Endothelial cell (in vitro differentiated cells): ENCODE data around the gene GALNT14. TPM values are rescaled to one million over a fixed set of nuclear protein-coding genes. Genes with fewer than 3 reads are reported as not detected.

Experiments
- DNase-seq: peaks from one replicate; pipeline ENCODE4 v3.0.0; 2021; ENCODE audit warnings: low spot score
- H3K27ac Mint-ChIP-seq: one replicate; pipeline ENCODE4 v1.8.0; 2021; ENCODE audit warnings: mixed read lengths, inconsistent platforms; ENCODE audit not compliant: unreplicated experiment
- H3K27me3 Mint-ChIP-seq: one replicate; pipeline ENCODE4 v1.8.0; 2021; ENCODE audit warnings: mild to moderate bottlenecking, moderate library complexity, mixed read lengths, inconsistent platforms; ENCODE audit not compliant: unreplicated experiment
- H3K36me3 Mint-ChIP-seq: one replicate; pipeline ENCODE4 v1.8.0; 2021; ENCODE audit warnings: mild to moderate bottlenecking, low read depth, mixed read lengths, inconsistent platforms; ENCODE audit not compliant: unreplicated experiment
- H3K4me1 Mint-ChIP-seq: one replicate; pipeline ENCODE4 v1.8.0; 2021; ENCODE audit warnings: mild to moderate bottlenecking, mixed read lengths, inconsistent platforms; ENCODE audit not compliant: unreplicated experiment
- H3K4me3 Mint-ChIP-seq: one replicate; pipeline ENCODE4 v1.8.0; 2021; ENCODE audit warnings: mild to moderate bottlenecking, mixed read lengths, inconsistent platforms; ENCODE audit not compliant: unreplicated experiment
- H3K9me3 Mint-ChIP-seq: one replicate; pipeline ENCODE4 v1.8.0; 2021; ENCODE audit warnings: mixed read lengths, inconsistent platforms; ENCODE audit not compliant: unreplicated experiment
- CTCF ChIP-seq: fragments of 200-600 bp; sonication (generic); IDR thresholded peaks from one replicate; pipeline ENCODE4 v1.5.0; 2021; ENCODE audit warnings: antibody characterized with exemption; ENCODE audit not compliant: unreplicated experiment
- total RNA-seq: library from RNA; stranded (reverse); fragmentation: NEBNext Ultra II Directional; extraction: Animal tissue kit (Norgen Biotek cat#: 25700); gene quantifications from one replicate; pipeline ENCODE4 v1.2.1, GENCODE V29; 2021; ENCODE audit not compliant: unreplicated experiment

GALNT14 gene
- total RNA-seq, 1 donor from 2014 or later, result 16.8 TPM

- Mint-ChIP-seq H3K27ac (peak overlapping the region; percentile 44), H3K4me1 (peaks cover 5% of the 10 kb centered on the region), H3K4me3 (no peak overlapping the region), H3K9me3 (no peaks in the 10 kb centered on the region), H3K36me3 (no peaks in the 10 kb centered on the region), H3K27me3 (no peaks in the 10 kb centered on the region)
- no peak for DNase-seq
- no peak for TF ChIP-seq CTCF
These were observed 84.1 kb downstream of the GALNT14 start for GRCh38 chr2:31053929-31054782.

- Mint-ChIP-seq H3K36me3 (no peaks in the 10 kb centered on the region), H3K4me3 (no peak overlapping the region), H3K4me1 (peaks cover 5% of the 10 kb centered on the region), H3K27ac (no peak overlapping the region), H3K27me3 (no peaks in the 10 kb centered on the region), H3K9me3 (no peaks in the 10 kb centered on the region)
- no peak for TF ChIP-seq CTCF
- DNase-seq, result no peak
These were observed 86.0 kb downstream of the GALNT14 start for GRCh38 chr2:31052284-31052683.

- H3K27me3 Mint-ChIP-seq, result no peaks in the 10 kb centered on the region
These were observed 86.7 kb downstream of the GALNT14 start for GRCh38 chr2:31051258-31052140.

GRCh38 chr2:31049916-31050588, 88.2 kb downstream of the GALNT14 start:
- H3K9me3 Mint-ChIP-seq, result no peaks in the 10 kb centered on the region
- no peaks in the 10 kb centered on the region for H3K27me3 Mint-ChIP-seq
- H3K36me3 Mint-ChIP-seq, result no peaks in the 10 kb centered on the region
- H3K4me3 Mint-ChIP-seq, result no peak overlapping the region
- no peak for DNase-seq
- H3K27ac Mint-ChIP-seq, result no peak overlapping the region
- peaks cover 5% of the 10 kb centered on the region for H3K4me1 Mint-ChIP-seq
- TF ChIP-seq CTCF, result no peak

More at GRCh38 chr2:31051258-31052140, 86.7 kb downstream of the GALNT14 start:
- H3K27ac Mint-ChIP-seq, result no peak overlapping the region
- peaks cover 5% of the 10 kb centered on the region for H3K4me1 Mint-ChIP-seq
- DNase-seq, result no peak
- no peaks in the 10 kb centered on the region for H3K9me3 Mint-ChIP-seq
- H3K36me3 Mint-ChIP-seq, result no peaks in the 10 kb centered on the region
- TF ChIP-seq CTCF, result no peak
- no peak overlapping the region for H3K4me3 Mint-ChIP-seq
